CD1c-positive myeloid dendritic cell (primary cell): ENCODE data around the gene KLHDC7B.

Source experiments
- DNase-seq: peaks from one replicate; pipeline ENCODE4 v3.0.0-alpha.2; 2016; ENCODE audit errors: extremely low spot score

Gene KLHDC7B

DNA sequence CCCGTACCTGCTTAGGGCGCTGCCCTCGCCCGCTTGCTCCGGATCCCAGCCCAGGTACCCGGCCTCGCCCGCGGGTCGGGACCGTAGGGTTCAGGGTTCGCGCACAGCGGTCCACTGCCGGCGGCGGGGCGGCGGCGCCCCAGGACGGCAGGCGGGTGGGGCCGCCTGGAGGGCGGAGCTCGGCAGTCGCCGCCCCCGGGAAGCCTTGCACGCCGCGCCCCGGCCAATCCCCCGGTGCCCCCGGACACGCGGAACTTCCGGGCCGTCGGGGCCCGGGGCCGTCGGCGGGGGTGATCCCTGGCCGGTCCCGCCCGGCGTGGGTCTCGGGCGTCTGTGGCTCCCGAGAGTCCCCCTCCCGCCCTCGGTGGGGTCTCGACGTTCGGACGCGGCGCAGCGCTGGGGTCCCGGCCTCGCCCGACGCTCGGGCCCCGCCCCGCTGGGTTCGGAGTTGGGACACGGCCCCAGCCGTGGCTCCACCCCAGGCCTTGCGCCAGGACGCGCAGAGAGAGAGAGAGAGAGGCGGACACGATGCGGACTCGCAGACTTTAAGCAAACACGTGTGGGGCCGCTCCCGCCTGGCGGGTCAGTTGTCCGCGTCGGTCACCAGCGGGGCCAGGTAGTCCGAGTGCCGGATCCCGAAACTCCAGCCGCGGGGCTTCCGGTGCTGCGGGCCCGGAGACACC, 15.7 kb upstream of the KLHDC7B start, which contains the start of gene TYMP:
TYMP (minus strand) TSS at position 116 of the 683 bp plus-strand sequence. CDS start 303 bp downstream, outside the sequence.
- DNase-seq, result peak; percentile 92

DNA sequence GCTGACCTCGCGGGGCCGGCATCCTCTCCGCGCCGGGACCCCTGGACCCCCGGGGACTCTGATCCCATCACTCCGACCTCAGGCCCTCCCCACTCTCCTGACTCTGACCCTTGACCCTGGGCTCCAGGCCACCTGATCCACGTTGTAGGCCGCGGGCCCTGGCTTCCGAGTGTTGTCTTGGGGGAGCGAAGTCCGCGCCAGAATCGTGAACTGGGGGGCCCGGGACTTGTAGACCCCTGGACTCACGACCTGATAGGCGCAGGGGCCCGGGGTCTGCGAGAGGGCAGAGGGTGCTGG, 15.2 kb upstream of the KLHDC7B start:
- peak; percentile 55 for DNase-seq

- peak; percentile 92 for DNase-seq
Measured at GRCh38 chr22:50530877-50531545, 14.7 kb upstream of the KLHDC7B start.

- DNase-seq, result peak; percentile 88
Measured at GRCh38 chr22:50531546-50531961, 14.1 kb upstream of the KLHDC7B start.

DNA sequence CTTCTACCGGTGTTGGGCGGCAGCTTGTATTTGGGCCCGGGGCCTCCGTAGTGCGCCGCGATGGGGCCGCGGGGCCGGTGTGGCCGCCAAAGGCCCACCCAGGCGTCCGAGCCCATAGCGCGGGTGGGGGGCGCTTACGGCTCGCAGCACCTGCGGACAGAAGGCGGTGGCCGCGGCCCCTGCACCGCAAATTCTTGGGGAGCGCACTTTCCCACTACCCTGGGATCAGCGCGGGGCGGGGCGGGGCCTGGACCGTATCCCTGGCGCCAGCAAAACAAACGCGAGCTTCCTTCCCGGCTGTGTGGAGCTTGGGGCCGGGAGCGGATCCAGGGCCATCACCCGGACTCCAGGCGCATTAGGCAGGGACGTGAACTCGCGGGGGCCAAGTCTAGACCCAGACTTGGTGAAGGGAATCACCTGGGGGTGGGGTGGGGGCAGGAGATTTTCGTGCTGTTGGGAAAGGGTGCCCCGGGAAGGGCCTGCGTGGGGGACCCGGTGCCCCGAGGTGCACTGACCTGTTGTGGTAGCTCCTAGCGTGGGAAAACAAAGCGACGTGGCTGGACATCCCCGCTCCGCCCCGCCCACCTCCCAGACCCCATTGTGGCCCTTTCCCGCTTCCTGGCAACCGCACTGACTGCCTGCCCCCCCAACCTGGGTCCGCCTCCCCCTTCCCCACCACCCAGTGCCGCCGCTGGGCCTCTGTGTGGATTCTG, 13.6 kb upstream of the KLHDC7B start:
- peak; percentile 57 for DNase-seq

GRCh38 chr22:50532824-50533796, 12.6 kb upstream of the KLHDC7B start:
- DNase-seq, result peak; percentile 33

GRCh38 chr22:50533856-50534711, 11.6 kb upstream of the KLHDC7B start:
- peak; percentile 80 for DNase-seq

- DNase-seq, result peak; percentile 13
Measured at GRCh38 chr22:50535113-50535512, 10.6 kb upstream of the KLHDC7B start.

DNA sequence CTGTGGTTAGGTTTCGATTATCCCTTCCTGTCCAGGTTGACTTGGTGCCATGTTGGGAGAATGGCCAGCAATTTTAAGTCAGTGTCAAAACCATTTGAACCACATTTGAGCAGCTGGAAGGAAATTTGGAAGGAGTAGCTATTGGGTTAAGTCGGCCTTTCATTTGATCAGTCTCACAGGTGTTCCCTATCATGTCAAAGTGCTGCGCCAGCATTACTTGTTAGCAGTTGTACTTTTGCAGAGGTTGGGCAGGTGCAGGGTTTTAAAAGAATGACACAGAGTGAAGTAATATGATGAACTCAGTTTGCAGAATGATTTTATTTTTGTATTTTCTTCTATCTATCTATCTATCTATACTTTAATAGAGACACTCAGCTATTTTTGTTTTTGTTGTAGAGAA, 9.5 kb upstream of the KLHDC7B start:
- DNase-seq, result no peak

DNA sequence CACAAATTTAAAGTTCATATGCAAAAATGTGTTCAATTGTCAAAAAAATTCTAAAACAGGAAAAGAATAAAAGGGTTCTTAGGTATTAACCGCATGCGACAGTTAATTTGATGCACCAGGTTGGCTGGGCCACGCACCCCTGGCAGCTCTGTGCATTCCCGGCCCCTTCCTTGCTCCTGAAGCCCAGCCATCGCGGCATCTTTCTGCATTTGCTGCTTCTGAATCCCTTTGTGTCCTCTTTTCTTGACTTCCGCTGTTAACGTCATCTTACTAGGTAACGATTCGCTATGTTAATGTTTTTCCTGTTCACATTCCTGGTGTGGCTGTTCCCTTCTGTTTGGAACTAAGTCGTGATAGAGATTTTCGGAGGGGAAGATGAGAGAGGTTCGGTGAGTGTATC, 7.9 kb upstream of the KLHDC7B start:
- peak; percentile 33 for DNase-seq

DNA sequence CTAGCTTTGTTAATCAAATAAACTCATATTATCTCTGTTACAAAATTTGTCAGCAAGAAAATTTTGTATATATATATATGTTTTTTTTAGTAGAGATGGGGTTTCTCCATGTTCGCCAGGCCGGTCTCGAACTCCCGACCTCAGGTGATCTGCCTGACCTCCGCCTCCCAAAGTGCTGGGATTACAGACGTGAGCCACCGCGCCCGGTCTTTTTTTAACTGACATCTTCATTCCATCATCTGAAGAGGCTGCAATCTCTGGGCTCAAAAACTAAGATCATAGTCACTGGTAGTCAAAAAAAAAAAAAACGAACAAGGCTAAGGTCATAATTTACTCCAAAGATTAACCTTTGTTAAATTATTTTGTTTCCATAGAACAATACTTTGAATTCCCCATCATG, 5.3 kb upstream of the KLHDC7B start:
- DNase-seq, result no peak

DNA sequence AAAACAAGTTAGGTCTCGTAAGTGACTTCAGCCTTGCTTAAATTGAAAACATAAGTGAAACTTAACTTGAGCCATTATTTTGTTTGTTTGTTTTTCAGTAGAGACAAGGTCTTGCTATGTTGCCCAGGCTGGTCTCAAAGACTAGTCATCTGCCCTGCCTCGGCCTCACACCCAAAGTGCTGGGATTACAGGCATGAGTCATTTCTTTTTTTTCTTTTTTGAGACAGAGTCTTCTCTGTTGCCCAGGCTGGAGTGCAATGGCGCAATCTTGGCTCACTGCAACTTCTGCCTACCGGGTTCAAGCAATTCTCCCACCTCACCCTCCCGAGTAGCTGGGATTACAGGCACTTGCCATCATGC, 4.1 kb upstream of the KLHDC7B start:
- DNase-seq, result peak; percentile 93

DNA sequence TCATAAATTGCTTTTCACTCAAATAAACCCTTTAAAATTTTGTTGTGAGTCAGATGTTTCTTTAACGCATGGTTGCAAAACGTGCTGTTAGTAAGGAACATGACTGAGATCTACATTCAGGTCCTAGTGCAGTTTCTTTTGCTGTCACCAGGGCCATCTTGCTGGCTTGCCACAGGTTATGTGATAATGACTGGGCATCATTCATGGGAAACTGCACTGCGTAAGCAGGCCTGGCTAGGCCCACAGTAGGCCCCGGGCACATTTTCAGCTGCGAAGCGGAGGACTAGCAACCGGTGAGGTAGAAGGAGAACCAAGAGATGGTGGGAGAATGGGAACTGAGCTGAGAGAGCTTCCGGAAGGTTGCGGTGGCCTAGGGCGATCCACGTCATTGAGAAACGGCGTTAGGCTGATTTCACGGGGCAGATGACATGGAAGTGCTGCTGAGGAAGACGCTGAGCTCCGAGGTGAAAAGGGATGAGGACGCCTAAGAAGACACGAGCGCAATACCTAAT, 3.2 kb upstream of the KLHDC7B start:
- DNase-seq, result peak; percentile 97

DNA sequence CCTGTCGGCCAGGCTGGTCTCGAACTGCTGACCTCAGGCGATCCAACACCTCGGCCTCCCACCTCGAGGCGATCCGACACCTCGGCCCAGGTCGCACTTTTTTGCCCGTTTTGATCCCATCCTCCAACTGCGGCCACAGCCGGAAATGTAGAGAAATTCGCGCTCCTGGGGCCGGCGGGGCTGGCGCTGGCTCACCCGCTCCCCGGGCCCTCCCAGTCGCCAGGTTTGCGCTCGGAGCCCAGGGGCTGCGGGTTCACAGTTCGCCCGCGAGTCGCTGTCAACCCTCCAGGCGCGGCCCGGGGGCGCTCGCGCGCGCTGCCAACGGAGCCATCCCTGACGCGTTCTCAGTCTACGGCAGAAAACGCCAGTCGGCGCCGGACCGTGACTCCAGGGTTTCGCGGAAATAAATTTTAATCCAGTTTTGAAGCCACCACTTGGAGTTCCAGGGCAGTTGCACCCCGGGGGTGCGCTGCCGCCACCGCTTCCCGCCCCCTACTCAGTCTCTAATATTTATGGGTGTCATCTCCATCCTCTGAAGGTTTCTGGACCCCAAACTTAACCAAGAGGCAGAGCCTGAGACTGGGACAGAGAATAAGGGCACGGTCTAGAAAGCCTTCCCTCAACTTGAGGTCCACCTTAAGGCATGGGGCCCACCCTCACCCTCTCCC, 1.5 kb upstream of the KLHDC7B start:
- DNase-seq, result peak; percentile 89

DNA sequence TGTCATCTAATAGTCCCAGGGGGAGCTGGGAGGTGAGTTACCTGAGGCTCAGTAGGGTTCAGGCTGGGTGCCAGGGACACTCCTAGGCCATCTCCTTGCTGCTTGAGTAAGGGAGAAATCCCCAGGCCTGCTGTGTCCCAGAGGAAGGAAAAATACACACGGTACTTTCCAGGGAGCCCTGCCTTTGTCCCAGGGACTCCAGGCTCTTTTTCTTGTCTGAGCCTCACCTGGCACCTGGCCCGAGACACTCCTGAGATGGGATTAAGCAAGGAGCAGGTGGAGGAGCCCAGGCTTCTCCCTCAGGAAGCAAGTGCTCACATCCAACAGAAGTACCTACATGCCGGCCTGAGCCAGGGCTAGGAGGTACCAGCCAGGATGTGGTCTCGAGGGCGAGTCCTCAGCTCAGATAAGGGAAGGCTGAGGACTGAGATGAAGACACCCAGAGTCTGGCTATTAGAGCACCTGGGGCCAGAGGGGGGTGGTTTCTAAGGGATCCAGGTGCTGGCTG, 899 bp upstream of the KLHDC7B start:
- DNase-seq, result no peak

DNA sequence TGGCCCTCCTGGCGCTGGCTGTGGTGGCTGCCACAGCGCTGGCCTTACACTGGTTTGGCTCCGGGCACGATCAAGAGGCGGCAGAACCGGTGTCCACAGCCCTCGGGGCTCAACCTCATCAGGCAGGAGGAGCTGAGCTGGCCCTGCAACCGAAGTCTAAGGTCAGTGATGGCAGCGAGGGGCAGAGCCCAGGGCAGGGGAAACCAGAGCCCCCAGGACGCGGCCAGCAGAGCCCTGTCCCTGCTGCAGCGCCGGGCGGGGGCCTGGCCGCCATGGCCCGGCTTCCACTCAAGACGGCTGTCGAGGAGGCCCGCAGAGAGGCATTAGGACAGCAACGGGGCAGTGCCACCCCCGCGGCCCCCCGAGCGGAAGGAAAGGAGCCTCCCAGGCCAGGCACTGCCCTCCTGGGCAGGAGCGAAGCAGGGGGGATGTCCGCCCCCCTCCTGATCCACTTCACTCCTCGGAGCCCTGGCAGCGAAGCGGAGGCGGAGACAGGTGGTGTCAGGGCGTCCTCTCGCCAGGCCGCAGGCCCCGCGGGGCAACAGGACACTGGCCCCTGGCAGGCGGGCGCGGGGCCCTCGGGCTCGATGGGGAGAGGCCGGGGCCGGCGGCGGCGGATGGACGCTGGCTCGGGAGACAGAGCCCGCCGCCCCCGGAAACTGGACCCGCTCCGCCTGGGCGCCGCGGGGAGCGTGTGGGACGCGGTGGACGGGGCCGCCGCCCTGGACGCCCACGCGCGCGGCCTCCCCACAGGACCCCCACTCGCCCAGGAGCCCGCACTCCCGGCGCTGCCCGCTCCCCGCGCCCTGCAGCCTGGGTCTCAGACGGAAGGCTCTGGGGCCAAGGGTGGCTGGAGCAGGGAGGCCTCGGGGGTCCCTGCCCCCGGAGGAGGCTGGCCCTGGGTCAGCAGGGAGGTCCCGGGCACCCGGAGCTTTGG, 895 bp downstream of the KLHDC7B start:
- DNase-seq, result no peak

DNA sequence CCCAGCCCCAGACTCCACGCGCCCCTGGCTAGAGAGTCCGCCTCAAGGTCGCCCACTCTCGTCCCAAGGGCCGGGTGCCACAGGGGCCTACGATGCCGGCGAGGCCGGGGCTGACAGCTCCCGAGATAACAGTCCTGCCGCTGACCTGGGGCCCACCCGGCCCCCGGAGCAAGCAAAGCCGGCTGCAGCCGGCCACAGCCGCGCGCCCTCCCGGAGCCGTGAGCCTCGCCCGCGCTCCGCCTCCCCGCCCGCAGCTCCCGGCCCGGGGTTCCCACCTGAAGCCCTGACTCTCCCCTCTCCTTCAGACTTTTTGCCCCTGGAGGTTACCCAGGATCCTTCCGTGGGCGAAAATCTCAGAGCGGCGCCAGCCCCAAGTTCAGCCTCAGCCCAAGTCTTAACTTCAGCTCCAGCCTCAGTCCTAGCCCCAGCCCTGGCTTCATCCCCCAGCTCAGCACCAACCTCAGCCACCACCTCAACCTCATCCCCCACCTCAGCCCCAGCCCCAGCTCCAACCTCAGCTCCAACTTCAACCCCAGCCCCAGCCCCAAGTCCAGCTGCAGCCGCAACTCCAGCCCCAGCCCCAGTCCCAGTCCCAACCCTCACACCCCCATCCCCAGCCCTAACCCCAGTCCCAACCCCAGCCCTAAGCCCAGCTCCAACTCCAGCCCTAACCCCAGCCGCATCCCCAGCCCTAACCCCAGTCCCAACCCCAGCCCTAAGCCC, 1.7 kb downstream of the KLHDC7B start:
- DNase-seq, result no peak
